Measurements from ENCODE around the gene RIPOR2.

RIPOR2 gene

GRCh38 chr6:24925661-24926060, 10.1 kb downstream of the RIPOR2 start:
- no peak for TF ChIP-seq CTCF (IDR thresholded peaks at IDR 0.05)
- TF ChIP-seq ZFX (IDR thresholded peaks at IDR 0.05; ENCODE audit: borderline replicate concordance), result no peak
- H3K27ac ChIP-seq, result peak overlapping the region; percentile 87

GRCh38 chr6:24924580-24925356, 11.0 kb downstream of the RIPOR2 start:
- peak overlapping the region; percentile 87 for H3K27ac ChIP-seq
- no peak for TF ChIP-seq CTCF (IDR thresholded peaks at IDR 0.05)
- no peak for TF ChIP-seq ZFX (IDR thresholded peaks at IDR 0.05; ENCODE audit: borderline replicate concordance)

GRCh38 chr6:24923885-24924401, 11.8 kb downstream of the RIPOR2 start:
- peak overlapping the region; percentile 87 for H3K27ac ChIP-seq
- TF ChIP-seq CTCF (IDR thresholded peaks at IDR 0.05), result no peak
- no peak for TF ChIP-seq ZFX (IDR thresholded peaks at IDR 0.05; ENCODE audit: borderline replicate concordance)

- H3K27ac ChIP-seq, result no peak overlapping the region
- TF ChIP-seq CTCF (IDR thresholded peaks at IDR 0.05) (no peak), ZFX (IDR thresholded peaks at IDR 0.05; ENCODE audit: borderline replicate concordance) (no peak)
Measured at GRCh38 chr6:24922814-24923213, 12.9 kb downstream of the RIPOR2 start.

- H3K27ac ChIP-seq, result no peak overlapping the region
- no peak for TF ChIP-seq ZFX (IDR thresholded peaks at IDR 0.05; ENCODE audit: borderline replicate concordance)
- no peak for TF ChIP-seq CTCF (IDR thresholded peaks at IDR 0.05)
Measured at GRCh38 chr6:24922170-24922569, 13.6 kb downstream of the RIPOR2 start.

GRCh38 chr6:24920136-24920535, 15.6 kb downstream of the RIPOR2 start:
- TF ChIP-seq ZFX (IDR thresholded peaks at IDR 0.05; ENCODE audit: borderline replicate concordance) (no peak), CTCF (IDR thresholded peaks at IDR 0.05) (no peak)
- no peak overlapping the region for H3K27ac ChIP-seq

Data from 22Rv1 (cell line).